KMS-11 (cell line): ENCODE data around the gene POT1.

Experiments used
- H2AFZ ChIP-seq: fragments of 200-600 bp; sonication (generic); 2 replicates; pipeline ENCODE4 v1.6.1; 2016; ENCODE audit warnings: antibody characterized with exemption, mixed run types, low read depth
- H3K27ac ChIP-seq: fragments of 200-600 bp; sonication (generic); 2 replicates; pipeline ENCODE4 v1.6.1; 2016; ENCODE audit warnings: mild to moderate bottlenecking, mixed run types
- H3K27me3 ChIP-seq: fragments of 200-600 bp; sonication (generic); 2 replicates; pipeline ENCODE4 v1.6.1; 2017; ENCODE audit warnings: mild to moderate bottlenecking, low read depth, mixed run types, moderate library complexity; ENCODE audit not compliant: insufficient read depth
- H3K36me3 ChIP-seq: fragments of 200-600 bp; sonication (generic); 2 replicates; pipeline ENCODE4 v1.6.1; 2017; ENCODE audit warnings: mild to moderate bottlenecking, mixed run types; ENCODE audit not compliant: insufficient read depth
- H3K4me1 ChIP-seq: fragments of 200-600 bp; sonication (generic); 2 replicates; pipeline ENCODE4 v1.6.1; 2016; ENCODE audit warnings: mild to moderate bottlenecking, low read depth, mixed run types; ENCODE audit not compliant: poor library complexity, severe bottlenecking
- H3K4me2 ChIP-seq: fragments of 200-600 bp; sonication (generic); 2 replicates; pipeline ENCODE4 v1.7.0; 2016; ENCODE audit warnings: mild to moderate bottlenecking, mixed run types
- H3K4me3 ChIP-seq: fragments of 200-600 bp; sonication (generic); IDR thresholded peaks from 2 replicates; pipeline ENCODE4 v1.6.1; 2017; ENCODE audit warnings: low read depth, low read length, mixed read lengths; ENCODE audit not compliant: insufficient read depth
- H3K79me2 ChIP-seq: fragments of 200-600 bp; sonication (generic); 2 replicates; pipeline ENCODE4 v1.6.1; 2016; ENCODE audit warnings: low read depth, mixed run types; ENCODE audit not compliant: insufficient read depth
- H3K9ac ChIP-seq: fragments of 200-600 bp; sonication (generic); 2 replicates; pipeline ENCODE4 v1.6.1; 2016; ENCODE audit warnings: mild to moderate bottlenecking, mixed run types
- H4K20me1 ChIP-seq: fragments of 200-600 bp; sonication (generic); 2 replicates; pipeline ENCODE4 v1.6.1; 2016; ENCODE audit warnings: mild to moderate bottlenecking, mixed run types; ENCODE audit not compliant: insufficient read depth
- CTCF ChIP-seq: fragments of 200-600 bp; sonication (generic); conservative IDR thresholded peaks from 2 replicates; pipeline ENCODE4 v1.6.1; 2017; ENCODE audit warnings: low read depth, mild to moderate bottlenecking, antibody characterized with exemption, low read length, moderate library complexity, mixed read lengths

Gene POT1

GRCh38 chr7:124930655-124931597 lies 1.3 kb upstream of the POT1 start:
- no peaks in the 10 kb centered on the region for H3K27me3 ChIP-seq
- H3K4me3 ChIP-seq = no peak overlapping the region
- no peaks in the 10 kb centered on the region for H4K20me1 ChIP-seq
- H3K79me2 ChIP-seq = peaks cover 22% of the 10 kb centered on the region
- TF ChIP-seq CTCF = no peak
- no peak overlapping the region for H2AFZ ChIP-seq
- H3K4me2 ChIP-seq = 0 out of 2 replicates have a peak overlapping the region, but pooled peaks have one; percentile 34
- H3K27ac ChIP-seq = no peak overlapping the region
- H3K9ac ChIP-seq = no peak overlapping the region
- H3K36me3 ChIP-seq = no peaks in the 10 kb centered on the region
- peaks cover 25% of the 10 kb centered on the region for H3K4me1 ChIP-seq

GRCh38 chr7:124930173-124930623 lies 573 bp upstream of the POT1 start:
- Histone ChIP-seq H3K27ac (peak overlapping the region; percentile 80), H3K27me3 (no peaks in the 10 kb centered on the region), H3K4me3 (no peak overlapping the region), H3K4me1 (peaks cover 25% of the 10 kb centered on the region), H3K9ac (peak overlapping the region; percentile 78; the same call in 1 of the 2 replicates), H4K20me1 (no peaks in the 10 kb centered on the region), H3K79me2 (peaks cover 28% of the 10 kb centered on the region), H3K4me2 (peak overlapping the region; percentile 34), H3K36me3 (no peaks in the 10 kb centered on the region), H2AFZ (peak overlapping the region; percentile 94)
- TF ChIP-seq CTCF = no peak

- Histone ChIP-seq H4K20me1 (no peaks in the 10 kb centered on the region), H3K4me2 (no peak overlapping the region), H3K4me3 (no peak overlapping the region), H3K27ac (no peak overlapping the region), H3K9ac (no peak overlapping the region), H3K36me3 (no peaks in the 10 kb centered on the region), H3K79me2 (peaks cover 70% of the 10 kb centered on the region), H3K4me1 (peaks cover 44% of the 10 kb centered on the region), H3K27me3 (no peaks in the 10 kb centered on the region), H2AFZ (no peak overlapping the region)
- TF ChIP-seq CTCF = no peak
Observed at GRCh38 chr7:124924906-124925305, 4.7 kb downstream of the POT1 start.

GRCh38 chr7:124922200-124922599 lies 7.4 kb downstream of the POT1 start:
- no peak overlapping the region for H3K4me3 ChIP-seq
- H3K9ac ChIP-seq = no peak overlapping the region
- H3K36me3 ChIP-seq = no peaks in the 10 kb centered on the region
- peaks cover 75% of the 10 kb centered on the region for H3K79me2 ChIP-seq
- H3K27me3 ChIP-seq = no peaks in the 10 kb centered on the region
- H3K4me1 ChIP-seq = peaks cover 58% of the 10 kb centered on the region
- no peak overlapping the region for H3K4me2 ChIP-seq
- H2AFZ ChIP-seq = no peak overlapping the region
- TF ChIP-seq CTCF = no peak
- H3K27ac ChIP-seq = no peak overlapping the region
- no peaks in the 10 kb centered on the region for H4K20me1 ChIP-seq
